ENCODE measurements around the gene KMO. TPM values are rescaled to one million over a fixed set of nuclear protein-coding genes. Genes with fewer than 3 reads are reported as not detected.

KMO gene
- total and polyA plus RNA-seq, 2 of the 8 experiments (the other 6 are each of a cell fraction or from before 2014, with no cell fraction given), result not detected

DNA sequence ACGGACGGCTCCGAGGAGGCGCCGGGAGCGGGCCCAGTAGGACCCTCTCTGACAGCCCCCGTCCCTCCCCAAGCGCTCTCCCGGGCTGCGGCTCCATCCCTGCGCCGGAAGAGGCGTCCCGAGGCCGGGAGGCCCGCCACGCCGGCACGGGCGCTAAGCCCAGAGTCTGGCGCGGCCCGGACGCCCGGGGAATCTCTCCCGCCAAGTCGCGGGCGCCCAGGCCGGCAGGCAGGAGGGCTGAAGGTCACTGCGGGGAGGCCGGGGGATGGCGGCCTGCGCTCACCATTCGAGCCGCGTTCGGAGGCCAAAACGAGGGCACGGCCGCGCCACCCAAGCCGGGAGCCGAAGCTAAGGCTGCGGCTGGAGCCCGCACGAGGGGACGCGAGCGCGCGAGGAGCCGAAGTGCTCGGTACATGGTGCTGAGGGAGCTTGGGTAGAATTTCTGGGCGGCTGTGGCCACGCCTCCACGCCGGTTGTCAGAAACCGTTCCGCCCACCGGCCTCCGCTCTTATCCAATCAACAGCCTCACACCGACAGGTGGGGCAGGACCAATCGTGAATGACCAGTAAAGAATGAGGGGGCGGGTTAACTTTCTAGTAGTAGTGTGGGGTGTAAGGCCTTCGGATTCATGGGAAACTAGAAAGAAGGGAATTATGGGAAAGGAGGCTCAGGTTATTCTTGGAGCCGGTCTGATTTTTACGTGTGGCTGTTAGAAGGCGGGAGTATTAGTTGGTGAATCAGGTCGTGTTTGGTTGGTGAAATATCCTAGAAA lies 12.7 kb upstream of the KMO start, which contains the start of gene FH (continued):
- TF ChIP-seq ZNF274 (IDR thresholded peaks at IDR 0.05; ENCODE audit: borderline replicate concordance, extremely low read depth, low read length) (no peak), RBBP5 (IDR thresholded peaks at IDR 0.05; ENCODE audit: borderline replicate concordance, low read depth, low read length) (peak; percentile 99)
